IPS-15b (cell line): ENCODE measurements around the gene AP4S1.
"Not testable (repeated sequence)": the region's sequence is repeated elsewhere in the genome, so short reads cannot be mapped to it uniquely, and the experiment has no call there.

Experiments
- H3K27me3 ChIP-seq: one replicate; pipeline ENCODE4 v1.6.1; 2013; ENCODE audit warnings: low read length; ENCODE audit not compliant: control insufficient read depth, insufficient read depth
- H3K36me3 ChIP-seq: one replicate; pipeline ENCODE4 v1.6.1; 2013; ENCODE audit warnings: low read length; ENCODE audit not compliant: control insufficient read depth, insufficient read depth
- H3K4me1 ChIP-seq: one replicate; pipeline ENCODE4 v1.6.1; 2013; ENCODE audit warnings: mild to moderate bottlenecking, low read length; ENCODE audit not compliant: control insufficient read depth, insufficient read depth
- H3K4me3 ChIP-seq: one replicate; pipeline ENCODE4 v1.5.1; 2013; ENCODE audit warnings: low read depth, low read length
- H3K9ac ChIP-seq: one replicate; pipeline ENCODE4 v1.6.1; 2013; ENCODE audit warnings: low read depth, mild to moderate bottlenecking, low read length
- H3K9me3 ChIP-seq: one replicate; pipeline ENCODE4 v1.6.1; 2013; ENCODE audit warnings: mild to moderate bottlenecking, low read length; ENCODE audit not compliant: control insufficient read depth, insufficient read depth

Gene AP4S1

DNA sequence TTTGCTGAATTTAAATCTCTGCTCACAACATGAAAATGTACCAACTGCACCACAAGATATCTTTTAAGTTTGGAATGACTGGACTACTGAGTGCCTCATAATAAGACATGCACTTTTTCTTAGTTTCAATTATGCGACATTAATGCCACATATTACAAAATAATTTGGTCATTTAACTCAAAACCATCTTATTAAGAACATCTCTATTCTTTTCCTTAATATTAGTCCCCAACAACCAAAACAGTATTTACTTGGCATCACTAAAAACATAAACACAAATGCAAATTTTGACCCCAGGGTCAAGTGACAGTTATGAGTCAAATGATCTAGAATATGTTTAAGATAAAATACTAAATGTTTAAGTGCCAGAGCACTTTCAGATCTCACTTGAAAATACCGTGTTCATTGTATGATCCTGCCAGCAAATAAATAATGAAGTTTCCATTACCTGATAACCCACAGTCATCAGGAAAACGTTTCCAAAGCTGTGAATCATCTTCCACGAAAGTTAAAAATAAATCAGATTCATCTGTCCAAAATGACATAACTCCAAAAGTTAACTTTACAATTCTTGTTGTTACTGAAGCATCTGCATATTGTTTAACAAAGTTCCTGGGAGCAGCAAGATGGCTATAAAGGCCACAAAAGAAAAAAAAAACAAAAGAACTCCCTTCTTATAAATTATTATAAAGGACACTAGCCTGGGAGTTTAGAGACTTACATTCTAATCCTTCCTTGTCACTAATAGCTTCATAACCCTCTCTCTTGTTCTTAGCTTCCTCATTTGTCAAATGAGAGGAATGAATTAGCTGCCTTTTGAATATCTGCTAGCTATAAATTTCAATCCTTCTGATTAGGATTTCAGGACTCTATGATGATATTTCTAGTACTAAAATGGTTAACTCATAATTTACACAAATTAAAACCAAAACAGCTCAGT, 30.5 kb upstream of the AP4S1 start:
- Histone ChIP-seq H3K4me1 (peaks cover 25% of the 10 kb centered on the region), H3K9ac (no peak overlapping the region), H3K9me3 (no peaks in the 10 kb centered on the region), H3K4me3 (no peak overlapping the region), H3K36me3 (no peaks in the 10 kb centered on the region), H3K27me3 (no peaks in the 10 kb centered on the region)

DNA sequence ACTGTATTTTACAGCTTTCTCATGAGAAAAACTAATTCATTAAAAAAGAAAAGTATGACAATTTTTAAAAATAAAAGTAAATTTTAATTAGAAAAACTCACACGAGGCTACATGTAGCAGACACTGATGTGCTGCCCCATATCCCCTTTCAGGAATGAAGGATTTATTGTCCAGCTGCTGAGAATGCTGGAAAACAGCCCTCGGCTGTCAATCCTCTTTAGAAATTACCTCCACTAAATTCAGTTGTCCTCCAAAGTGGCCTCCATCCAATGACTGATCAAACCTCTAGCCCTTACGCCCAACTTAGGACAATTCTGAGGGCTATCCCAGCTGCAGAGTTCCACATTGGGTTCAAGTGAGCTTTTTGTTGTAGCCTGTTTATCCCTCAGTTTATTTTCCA, 29.8 kb upstream of the AP4S1 start:
- no peaks in the 10 kb centered on the region for H3K36me3 ChIP-seq
- H3K4me1 ChIP-seq, result peaks cover 25% of the 10 kb centered on the region
- H3K4me3 ChIP-seq, result no peak overlapping the region
- no peak overlapping the region for H3K9ac ChIP-seq
- H3K27me3 ChIP-seq, result no peaks in the 10 kb centered on the region
- H3K9me3 ChIP-seq, result no peaks in the 10 kb centered on the region

DNA sequence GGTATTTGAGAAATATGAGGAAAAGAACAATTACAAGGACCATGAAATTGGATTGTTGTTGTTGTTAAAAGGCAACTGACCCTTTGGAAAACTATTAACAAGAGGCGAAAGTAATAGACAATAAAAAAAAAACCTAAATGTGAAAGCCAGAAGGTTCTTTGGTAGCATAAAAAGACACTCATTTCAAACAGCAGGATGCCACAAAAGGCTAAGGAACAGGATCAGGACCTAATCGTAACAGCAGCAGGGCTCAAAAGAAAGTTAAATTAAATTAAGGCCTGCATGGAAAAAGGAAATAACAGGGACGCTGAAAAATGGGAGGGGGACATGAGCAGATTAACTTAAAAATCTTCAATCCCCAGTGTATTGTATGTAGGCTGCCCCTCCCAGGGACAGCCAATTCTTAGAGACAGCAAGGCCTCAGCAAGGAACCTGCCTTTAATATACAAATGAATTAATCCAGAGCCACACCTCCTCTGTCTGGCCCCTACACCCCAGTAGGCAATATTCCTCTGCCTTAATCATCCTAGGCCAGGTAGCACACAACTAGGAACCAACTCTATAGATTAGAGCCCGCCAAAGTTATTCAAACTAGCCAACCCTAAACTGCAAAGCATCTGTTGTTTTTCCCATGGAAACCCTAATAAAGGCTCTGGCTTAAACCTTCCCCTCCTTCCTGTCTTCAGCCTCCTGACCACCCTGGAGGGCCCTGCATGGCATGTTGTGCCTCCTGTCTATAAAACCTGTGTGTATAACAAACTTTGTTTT, 28.4 kb upstream of the AP4S1 start:
- Histone ChIP-seq H3K36me3 (no peaks in the 10 kb centered on the region), H3K27me3 (no peaks in the 10 kb centered on the region), H3K9ac (no peak overlapping the region), H3K4me3 (no peak overlapping the region), H3K9me3 (no peaks in the 10 kb centered on the region), H3K4me1 (peaks cover 29% of the 10 kb centered on the region)

DNA sequence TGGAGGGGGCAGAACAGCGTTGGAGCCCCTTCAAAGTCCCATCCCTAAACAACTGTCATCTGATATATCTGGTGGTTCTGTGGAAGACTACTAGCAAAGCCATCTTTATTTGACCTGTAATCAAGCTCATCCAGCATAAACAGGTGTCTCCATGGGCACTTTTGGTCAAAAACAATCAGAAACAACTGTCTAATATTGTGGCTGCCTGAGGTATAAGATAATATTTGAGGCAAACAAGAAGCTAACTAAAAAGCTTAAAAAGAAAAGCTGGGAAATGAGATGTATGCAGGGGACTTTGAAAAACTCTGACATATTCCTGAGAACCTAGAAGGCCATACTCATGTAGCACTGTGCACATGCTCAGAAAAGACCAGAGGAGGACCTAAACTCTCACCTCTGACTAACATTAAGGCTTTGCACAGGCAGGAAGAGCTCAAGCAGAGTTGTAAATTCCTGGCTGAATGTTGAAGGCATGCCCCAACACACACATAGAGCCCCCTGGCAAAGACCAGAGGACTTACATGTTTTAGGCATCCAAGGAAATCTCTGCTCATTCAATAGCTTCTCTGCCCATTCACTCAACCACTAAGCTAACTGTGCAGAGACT, 27.2 kb upstream of the AP4S1 start:
- no peak overlapping the region for H3K4me3 ChIP-seq
- H3K9me3 ChIP-seq, result no peaks in the 10 kb centered on the region
- H3K4me1 ChIP-seq, result peaks cover 29% of the 10 kb centered on the region
- no peaks in the 10 kb centered on the region for H3K27me3 ChIP-seq
- H3K36me3 ChIP-seq, result no peaks in the 10 kb centered on the region
- no peak overlapping the region for H3K9ac ChIP-seq

DNA sequence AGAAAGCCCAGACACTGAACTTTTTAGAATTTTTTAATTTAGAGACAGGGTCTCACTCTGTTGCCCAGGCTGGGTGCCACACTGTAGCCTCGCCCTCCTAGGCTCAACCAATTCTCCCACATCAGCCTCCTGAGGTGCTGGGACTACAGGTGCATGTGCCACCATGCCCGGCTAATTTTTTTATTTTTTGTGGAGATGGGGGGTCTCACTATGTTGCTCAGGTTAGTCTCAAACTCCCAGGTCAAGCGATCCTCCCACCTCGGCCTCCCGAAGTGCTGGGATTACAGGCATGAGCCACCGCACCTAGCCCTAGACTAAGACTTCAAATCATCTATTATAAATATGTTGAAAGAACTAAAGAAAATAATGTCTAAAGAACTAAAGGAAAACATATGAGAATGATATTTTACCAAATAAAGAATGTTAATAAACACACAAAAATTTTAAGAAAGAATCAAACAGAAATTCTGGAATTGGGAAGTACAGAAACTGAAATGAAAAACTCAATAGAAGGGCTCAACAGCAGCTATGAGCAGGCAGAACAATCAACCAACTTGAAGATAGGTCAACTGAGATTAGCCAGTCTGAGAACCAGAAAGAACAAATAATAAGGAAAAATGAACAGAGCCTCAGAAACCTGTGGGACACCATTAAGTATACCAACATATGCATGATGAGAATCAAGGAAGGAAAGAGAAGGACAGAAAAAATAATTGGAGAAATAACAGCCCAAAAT, 26.2 kb upstream of the AP4S1 start:
- Histone ChIP-seq H3K36me3 (no peaks in the 10 kb centered on the region), H3K27me3 (no peaks in the 10 kb centered on the region), H3K4me1 (peaks cover 29% of the 10 kb centered on the region), H3K4me3 (no peak overlapping the region), H3K9me3 (no peaks in the 10 kb centered on the region), H3K9ac (no peak overlapping the region)

DNA sequence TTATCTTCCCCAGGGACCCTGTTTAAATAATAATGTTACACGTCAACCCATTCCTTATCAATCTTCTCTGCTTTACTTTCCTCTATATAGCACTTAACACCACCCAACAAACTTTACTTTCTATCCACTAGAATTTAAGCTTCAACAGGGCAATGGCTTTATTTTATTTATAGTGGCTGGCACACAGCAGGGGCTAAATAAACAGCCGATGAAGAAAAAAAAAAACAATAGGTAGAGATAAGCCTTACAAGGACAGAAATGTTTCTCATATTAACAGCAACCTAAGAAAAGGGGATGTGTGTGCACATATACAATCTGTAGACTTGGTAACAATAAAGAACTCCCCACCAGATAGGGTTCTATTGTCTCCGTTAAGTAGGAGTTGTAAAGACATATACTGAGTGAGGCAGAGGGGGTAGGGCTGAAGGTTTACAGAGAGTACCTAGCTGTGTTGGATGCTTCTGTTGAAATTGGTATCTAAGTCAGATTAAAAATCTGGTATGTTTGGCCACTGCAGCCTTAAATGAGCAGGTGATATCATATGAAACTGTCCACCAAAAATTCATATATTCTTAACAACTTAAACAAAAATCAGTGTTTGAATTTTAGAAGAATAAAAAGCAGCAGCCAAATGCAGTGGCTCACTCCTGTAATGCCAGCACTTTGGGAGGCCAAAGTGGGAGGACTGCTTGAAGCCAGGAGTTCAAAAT, 24.7 kb upstream of the AP4S1 start:
- no peak overlapping the region for H3K4me3 ChIP-seq
- H3K4me1 ChIP-seq, result peaks cover 24% of the 10 kb centered on the region
- no peaks in the 10 kb centered on the region for H3K9me3 ChIP-seq
- H3K36me3 ChIP-seq, result no peaks in the 10 kb centered on the region
- H3K9ac ChIP-seq, result no peak overlapping the region
- no peaks in the 10 kb centered on the region for H3K27me3 ChIP-seq

DNA sequence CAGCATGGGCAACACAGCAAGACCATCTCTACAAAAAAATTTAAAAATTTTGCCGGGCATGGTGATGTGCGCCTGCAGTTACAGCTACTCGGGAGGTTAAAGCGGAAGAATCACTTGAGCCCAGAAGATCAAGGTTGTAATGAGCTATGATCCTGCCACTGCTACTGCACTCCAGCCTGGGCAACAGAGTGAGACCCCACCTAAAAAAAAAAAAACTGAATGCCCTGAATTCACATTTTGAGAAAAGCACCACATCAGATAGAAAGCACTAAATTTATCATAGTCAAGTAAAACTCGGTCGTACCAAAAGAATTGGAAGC, 24.1 kb upstream of the AP4S1 start:
- Histone ChIP-seq H3K4me3 (no peak overlapping the region), H3K9me3 (no peaks in the 10 kb centered on the region), H3K27me3 (no peaks in the 10 kb centered on the region), H3K36me3 (no peaks in the 10 kb centered on the region), H3K9ac (no peak overlapping the region), H3K4me1 (peaks cover 19% of the 10 kb centered on the region)

DNA sequence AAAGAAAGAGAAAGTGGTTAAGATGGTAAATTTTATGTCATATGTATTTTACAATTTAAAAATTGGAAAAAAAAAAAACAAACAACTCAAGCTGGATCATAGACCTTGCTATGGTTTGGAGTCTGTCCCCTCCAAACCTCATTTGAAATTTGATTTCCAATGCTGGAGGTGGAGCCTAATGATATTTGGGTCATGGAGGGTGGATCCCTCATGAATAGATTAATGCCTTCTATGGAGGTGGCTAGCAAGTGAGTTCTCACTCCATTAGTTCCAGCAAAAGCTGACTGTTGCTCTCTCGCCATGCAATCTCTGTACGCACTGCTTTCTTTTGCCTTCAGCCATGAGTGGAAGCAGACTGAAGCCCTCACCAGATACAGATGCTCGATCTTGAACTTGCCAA, 22.2 kb upstream of the AP4S1 start:
- Histone ChIP-seq H3K9me3 (no peaks in the 10 kb centered on the region), H3K36me3 (no peaks in the 10 kb centered on the region), H3K27me3 (no peaks in the 10 kb centered on the region), H3K9ac (no peak overlapping the region), H3K4me3 (no peak overlapping the region), H3K4me1 (peaks cover 13% of the 10 kb centered on the region)

DNA sequence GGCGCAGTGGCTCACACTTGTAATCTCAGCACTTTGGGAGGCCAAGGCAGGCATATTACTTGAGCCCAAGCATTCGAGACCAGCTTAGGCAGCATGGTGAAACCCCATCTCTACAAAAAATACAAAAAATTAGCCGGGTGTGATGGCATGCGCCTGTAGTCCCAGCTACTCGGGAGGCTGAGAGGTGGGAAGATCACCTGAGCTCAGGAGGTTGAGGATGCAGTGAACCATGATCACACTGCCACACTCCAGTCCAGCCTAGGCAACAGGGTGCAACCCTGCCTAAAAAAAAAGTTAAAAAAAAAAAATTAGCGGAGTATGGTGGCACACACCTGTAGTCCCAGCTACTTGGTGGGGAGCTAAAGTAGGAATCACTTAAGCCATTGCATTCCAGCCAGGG, 21.4 kb upstream of the AP4S1 start:
- not testable (repeated sequence) for H3K9me3 ChIP-seq, H3K36me3 ChIP-seq, H3K9ac ChIP-seq, H3K4me3 ChIP-seq, H3K27me3 ChIP-seq
- H3K4me1 ChIP-seq, result peaks cover 11% of the 10 kb centered on the region

DNA sequence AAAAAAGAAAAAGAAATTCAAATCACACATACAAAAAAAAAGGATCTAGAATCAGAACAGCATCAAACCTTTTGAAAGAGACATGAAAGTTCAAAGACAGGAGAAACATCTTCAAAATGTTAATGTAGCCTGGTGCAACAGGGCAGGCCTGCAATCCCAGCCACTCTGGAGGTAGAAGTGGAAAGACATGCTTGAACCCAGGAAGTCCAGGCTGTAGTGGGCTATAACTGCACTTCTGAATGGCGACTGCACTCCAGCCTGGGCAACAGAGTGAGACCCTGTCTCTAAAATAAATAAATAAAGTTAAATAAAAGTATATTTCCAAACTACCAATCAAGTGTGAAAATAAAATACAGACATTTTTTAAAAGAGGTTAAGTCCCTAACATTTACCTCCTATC, 18.7 kb upstream of the AP4S1 start:
- Histone ChIP-seq H3K9ac (no peak overlapping the region), H3K36me3 (no peaks in the 10 kb centered on the region), H3K9me3 (no peaks in the 10 kb centered on the region), H3K27me3 (no peaks in the 10 kb centered on the region), H3K4me3 (no peak overlapping the region), H3K4me1 (peaks cover 6% of the 10 kb centered on the region)
